ENCODE results near the gene ASPHD1.

- TF ChIP-seq EZH2 (IDR thresholded peaks at IDR 0.05; ENCODE audit: low read length, missing control alignments) (no peak), CTCF (conservative IDR thresholded peaks at IDR 0.05 in 1 of 2, IDR thresholded peaks at IDR 0.05 in 1 of 2; ENCODE audit: low read depth in 1 of 2, low read length in 2 of 2) (no peak)
Observed at GRCh38 chr16:29858974-29859373, 41.3 kb upstream of the ASPHD1 start.
